GM18508 (cell line): ENCODE results near the gene PCARE.

Experiments used
- ATAC-seq: cut with Tn5 transposase; IDR thresholded peaks from one replicate; pipeline ENCODE4 v1.9.1; 2021; ENCODE audit warnings: moderate number of reproducible peaks; ENCODE audit not compliant: insufficient read depth, unreplicated experiment

The PCARE gene

GRCh38 chr2:29013057-29013780 lies 61.1 kb downstream of the PCARE start:
- no peak for ATAC-seq

DNA sequence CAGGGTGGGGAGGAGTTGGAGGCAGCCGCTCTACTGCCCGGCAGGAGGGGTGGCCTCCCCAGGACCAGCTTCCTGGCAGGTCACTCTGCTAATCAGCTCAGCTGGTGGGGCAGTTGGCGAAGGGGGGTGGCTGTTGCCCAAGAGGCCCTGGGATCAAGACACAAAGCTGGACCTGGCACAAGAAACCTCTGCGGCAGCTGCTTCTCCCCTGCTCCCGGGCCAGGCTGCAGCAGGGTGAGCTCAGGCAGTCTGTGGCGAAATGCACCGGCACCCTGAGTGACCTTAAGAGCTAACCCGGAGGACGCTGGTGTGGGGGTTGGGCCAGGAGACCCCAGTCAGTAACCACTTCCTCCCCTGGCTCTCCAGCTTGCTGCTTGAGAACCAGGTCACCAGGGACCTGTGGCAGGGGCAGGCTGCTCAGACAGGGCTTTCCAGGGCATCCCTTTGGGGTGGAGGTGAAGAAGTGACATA lies 62.1 kb downstream of the PCARE start:
- ATAC-seq: no peak
